Right atrium auricular region (tissue), 2 donors: ENCODE results near the gene LIF. TPM values are rescaled to one million over a fixed set of nuclear protein-coding genes. Genes with fewer than 3 reads are reported as not detected.

Experiments used
- DNase-seq: peaks from one replicate; pipeline ENCODE4 v3.0.0-alpha.2; 2019; ENCODE audit warnings: low spot score
- H3K27ac ChIP-seq, 2 donors: fragments of 200-600 bp; sonication (generic); 1 replicate in 1 of 2; 2 replicates in 1 of 2; pipeline ENCODE4 v1.5.1; 2016 to 2019
- H3K27me3 ChIP-seq, 2 donors: fragments of 200-600 bp; sonication (generic); one replicate each; pipeline versions ENCODE4 v1.5.1 to v1.6.0; 2017 to 2019
- H3K36me3 ChIP-seq: fragments of 200-600 bp; sonication (generic); one replicate; pipeline ENCODE4 v1.5.1; 2016
- H3K4me1 ChIP-seq, 2 donors: fragments of 200-600 bp; sonication (generic); one replicate each; pipeline versions ENCODE4 v1.5.1 to v1.6.0; 2017 to 2019
- H3K4me3 ChIP-seq, 2 donors: fragments of 200-600 bp; sonication (generic); 1 replicate in 1 of 2; 2 replicates in 1 of 2; pipeline ENCODE4 v1.5.1; 2017 to 2019; ENCODE audit warnings: mild to moderate bottlenecking in 1 of 2, moderate library complexity in 1 of 2
- H3K9me3 ChIP-seq, 2 donors: fragments of 200-600 bp; sonication (generic); one replicate each; pipeline ENCODE4 v1.5.1; 2019
- CTCF ChIP-seq, 2 donors: fragments of 200-600 bp; sonication (generic); IDR thresholded peaks; one replicate each; pipeline ENCODE4 v1.5.1; 2019; ENCODE audit warnings: antibody characterized with exemption in 2 of 2
- total RNA-seq, 2 donors: library from RNA; depleted of rRNA; stranded (reverse); fragments of >200 nt; gene quantifications; one replicate each; pipeline ENCODE4 v1.1.0, GENCODE V29; 2016

The LIF gene
- total RNA-seq, 2 donors from 2014 or later = 0.79 to 8.9 TPM

- DNase-seq = no peak
- Histone ChIP-seq H3K4me1 (peaks cover 0 to 9% of the 10 kb centered on the region in 2 donors), H3K27me3 (no peaks in the 10 kb centered on the region), H3K36me3 (no peaks in the 10 kb centered on the region), H3K27ac (no peak overlapping the region), H3K9me3 (no peaks in the 10 kb centered on the region), H3K4me3 (no peak overlapping the region)
- no peak for TF ChIP-seq CTCF (IDR thresholded peaks at IDR 0.05)
Observed at GRCh38 chr22:30260276-30260675, 13.7 kb upstream of the LIF start.

- no peak for TF ChIP-seq CTCF (IDR thresholded peaks at IDR 0.05)
- Histone ChIP-seq H3K27ac (no peak overlapping the region), H3K27me3 (no peaks in the 10 kb centered on the region), H3K4me3 (no peak overlapping the region), H3K9me3 (no peaks in the 10 kb centered on the region), H3K36me3 (no peaks in the 10 kb centered on the region), H3K4me1 (peaks cover 0 to 32% of the 10 kb centered on the region in 2 donors)
- DNase-seq = no peak
Observed at GRCh38 chr22:30254314-30254713, 7.8 kb upstream of the LIF start.

GRCh38 chr22:30253205-30253852, 6.8 kb upstream of the LIF start:
- peak overlapping the region in 1 of 2 donors; percentile 4 for H3K4me3 ChIP-seq
- peak; percentile 65 for DNase-seq
- no peaks in the 10 kb centered on the region for H3K9me3 ChIP-seq
- H3K27me3 ChIP-seq = no peaks in the 10 kb centered on the region
- H3K36me3 ChIP-seq = no peaks in the 10 kb centered on the region
- peak overlapping the region in 1 of 2 donors; percentile 48 for H3K27ac ChIP-seq
- TF ChIP-seq CTCF (IDR thresholded peaks at IDR 0.05) = no peak
- peaks cover 0 to 38% of the 10 kb centered on the region in 2 donors for H3K4me1 ChIP-seq

GRCh38 chr22:30252411-30253204, 6.0 kb upstream of the LIF start:
- Histone ChIP-seq H3K27me3 (no peaks in the 10 kb centered on the region), H3K4me3 (no peak overlapping the region), H3K27ac (peak overlapping the region; percentile 21 to 48), H3K36me3 (no peaks in the 10 kb centered on the region), H3K9me3 (no peaks in the 10 kb centered on the region), H3K4me1 (peaks cover 0 to 38% of the 10 kb centered on the region in 2 donors)
- no peak for DNase-seq
- TF ChIP-seq CTCF (IDR thresholded peaks at IDR 0.05) = no peak

GRCh38 chr22:30251711-30252110, 5.2 kb upstream of the LIF start:
- no peak for TF ChIP-seq CTCF (IDR thresholded peaks at IDR 0.05)
- Histone ChIP-seq H3K4me3 (no peak overlapping the region), H3K27me3 (peaks cover 0 to 4% of the 10 kb centered on the region in 2 donors), H3K4me1 (peaks cover 0 to 43% of the 10 kb centered on the region in 2 donors), H3K36me3 (no peaks in the 10 kb centered on the region), H3K9me3 (no peaks in the 10 kb centered on the region), H3K27ac (no peak overlapping the region)
- DNase-seq = no peak
